ENCODE results near the gene LIN28B.

Gene LIN28B

GRCh38 chr6:105034470-105034869 lies 77.6 kb downstream of the LIN28B start:
- H3K36me3 ChIP-seq (ENCODE audit: control insufficient read depth in 1 of 2, insufficient read depth in 2 of 2, low read length in 2 of 2): peaks cover 0 to 2% of the 10 kb centered on the region in 2 experiments
- DNase-seq: no peak
- WGBS (ENCODE audit: extremely low coverage, insufficient coverage, insufficient read length): no CpG with 5 or more reads among the region's 1 CpG

GRCh38 chr6:105035299-105035698 lies 78.4 kb downstream of the LIN28B start:
- no peak overlapping the region for H3K27ac ChIP-seq (ENCODE audit: low read depth, low read length)
- no peak overlapping the region for H2BK5ac ChIP-seq (ENCODE audit: low read depth, low read length, poor library complexity)
- no peaks in the 10 kb centered on the region for H3K4me1 ChIP-seq (ENCODE audit: control insufficient read depth in 1 of 2, insufficient read depth in 2 of 2, low read length in 2 of 2)
- no peak for DNase-seq
- no peak overlapping the region for H2BK12ac ChIP-seq (ENCODE audit: low read length)
- no peak overlapping the region for H3K4me2 ChIP-seq (ENCODE audit: low read length)
- H3K18ac ChIP-seq (ENCODE audit: low read length): no peak overlapping the region
- no peak overlapping the region for H3K9ac ChIP-seq (ENCODE audit: low read length)
- H4K12ac ChIP-seq (ENCODE audit: low read depth, low read length): no peak overlapping the region
- H3K36me3 ChIP-seq (ENCODE audit: control insufficient read depth in 1 of 2, insufficient read depth in 2 of 2, low read length in 2 of 2): peaks cover 0 to 2% of the 10 kb centered on the region in 2 experiments
- no peaks in the 10 kb centered on the region for H3K79me2 ChIP-seq (ENCODE audit: control insufficient read depth, insufficient read depth, low read length, poor library complexity)
- no peak overlapping the region for H2AFZ ChIP-seq (ENCODE audit: insufficient read depth, low read length, poor library complexity)
- H3K9me3 ChIP-seq (ENCODE audit: insufficient read depth, low read depth, low read length): no peaks in the 10 kb centered on the region
- H3K79me1 ChIP-seq (ENCODE audit: low read length): no peaks in the 10 kb centered on the region
- no peak overlapping the region for H3K4me3 ChIP-seq (ENCODE audit: low read depth, low read length)
- no peak overlapping the region for H2BK120ac ChIP-seq (ENCODE audit: insufficient read depth, low read length, poor library complexity)
- H4K8ac ChIP-seq (ENCODE audit: low read depth, low read length): no peak overlapping the region
- no peak overlapping the region for H3K4ac ChIP-seq (ENCODE audit: low read depth, low read length)
- H4K91ac ChIP-seq (ENCODE audit: low read depth, low read length): no peak overlapping the region
- no peak overlapping the region for H3K14ac ChIP-seq (ENCODE audit: low read length)
- H3K27me3 ChIP-seq (ENCODE audit: insufficient read depth, low read length): no peaks in the 10 kb centered on the region
- H3K23ac ChIP-seq (ENCODE audit: low read length): no peak overlapping the region
- H2AK5ac ChIP-seq (ENCODE audit: low read length): no peak overlapping the region

More at GRCh38 chr6:105034470-105034869, 77.6 kb downstream of the LIN28B start:
- Histone ChIP-seq H2BK5ac (ENCODE audit: low read depth, low read length, poor library complexity) (no peak overlapping the region), H3K79me2 (ENCODE audit: control insufficient read depth, insufficient read depth, low read length, poor library complexity) (no peaks in the 10 kb centered on the region), H2BK120ac (ENCODE audit: insufficient read depth, low read length, poor library complexity) (no peak overlapping the region), H3K27ac (ENCODE audit: low read depth, low read length) (no peak overlapping the region), H4K12ac (ENCODE audit: low read depth, low read length) (no peak overlapping the region), H3K18ac (ENCODE audit: low read length) (no peak overlapping the region), H3K4me1 (ENCODE audit: control insufficient read depth in 1 of 2, insufficient read depth in 2 of 2, low read length in 2 of 2) (no peaks in the 10 kb centered on the region), H3K9ac (ENCODE audit: low read length) (no peak overlapping the region), H3K79me1 (ENCODE audit: low read length) (no peaks in the 10 kb centered on the region), H3K27me3 (ENCODE audit: insufficient read depth, low read length) (no peaks in the 10 kb centered on the region), H3K4me2 (ENCODE audit: low read length) (no peak overlapping the region), H2AK5ac (ENCODE audit: low read length) (no peak overlapping the region), H4K91ac (ENCODE audit: low read depth, low read length) (no peak overlapping the region), H3K9me3 (ENCODE audit: insufficient read depth, low read depth, low read length) (no peaks in the 10 kb centered on the region), H3K14ac (ENCODE audit: low read length) (no peak overlapping the region), H2AFZ (ENCODE audit: insufficient read depth, low read length, poor library complexity) (no peak overlapping the region), H3K4me3 (ENCODE audit: low read depth, low read length) (no peak overlapping the region), H3K23ac (ENCODE audit: low read length) (no peak overlapping the region), H4K8ac (ENCODE audit: low read depth, low read length) (no peak overlapping the region), H3K4ac (ENCODE audit: low read depth, low read length) (no peak overlapping the region), H2BK12ac (ENCODE audit: low read length) (no peak overlapping the region)

GRCh38 chr6:105036351-105036750 lies 79.4 kb downstream of the LIN28B start:
- Histone ChIP-seq H3K79me2 (ENCODE audit: control insufficient read depth, insufficient read depth, low read length, poor library complexity) (no peaks in the 10 kb centered on the region), H3K4ac (ENCODE audit: low read depth, low read length) (no peak overlapping the region), H2BK120ac (ENCODE audit: insufficient read depth, low read length, poor library complexity) (no peak overlapping the region), H4K8ac (ENCODE audit: low read depth, low read length) (no peak overlapping the region), H3K4me3 (ENCODE audit: low read depth, low read length) (no peak overlapping the region), H3K27me3 (ENCODE audit: insufficient read depth, low read length) (no peaks in the 10 kb centered on the region), H3K23ac (ENCODE audit: low read length) (no peak overlapping the region), H3K4me2 (ENCODE audit: low read length) (no peak overlapping the region), H2AFZ (ENCODE audit: insufficient read depth, low read length, poor library complexity) (no peak overlapping the region), H2BK12ac (ENCODE audit: low read length) (no peak overlapping the region), H2BK5ac (ENCODE audit: low read depth, low read length, poor library complexity) (no peak overlapping the region), H3K79me1 (ENCODE audit: low read length) (no peaks in the 10 kb centered on the region), H3K27ac (ENCODE audit: low read depth, low read length) (no peak overlapping the region), H2AK5ac (ENCODE audit: low read length) (no peak overlapping the region), H3K36me3 (ENCODE audit: control insufficient read depth in 1 of 2, insufficient read depth in 2 of 2, low read length in 2 of 2) (peaks cover 0 to 3% of the 10 kb centered on the region in 2 experiments), H3K18ac (ENCODE audit: low read length) (no peak overlapping the region), H3K4me1 (ENCODE audit: control insufficient read depth in 1 of 2, insufficient read depth in 2 of 2, low read length in 2 of 2) (no peaks in the 10 kb centered on the region), H3K9me3 (ENCODE audit: insufficient read depth, low read depth, low read length) (no peaks in the 10 kb centered on the region), H3K9ac (ENCODE audit: low read length) (no peak overlapping the region), H4K12ac (ENCODE audit: low read depth, low read length) (no peak overlapping the region), H4K91ac (ENCODE audit: low read depth, low read length) (no peak overlapping the region), H3K14ac (ENCODE audit: low read length) (no peak overlapping the region)
- DNase-seq: no peak
- WGBS (ENCODE audit: extremely low coverage, insufficient coverage, insufficient read length): no CpG with 5 or more reads among the region's 1 CpG

- Histone ChIP-seq H3K79me2 (ENCODE audit: control insufficient read depth, insufficient read depth, low read length, poor library complexity) (no peaks in the 10 kb centered on the region), H2BK120ac (ENCODE audit: insufficient read depth, low read length, poor library complexity) (no peak overlapping the region), H3K36me3 (ENCODE audit: control insufficient read depth in 1 of 2, insufficient read depth in 2 of 2, low read length in 2 of 2) (peaks cover 0 to 1% of the 10 kb centered on the region in 2 experiments), H3K4me2 (ENCODE audit: low read length) (no peak overlapping the region), H2BK5ac (ENCODE audit: low read depth, low read length, poor library complexity) (no peak overlapping the region), H3K9ac (ENCODE audit: low read length) (no peak overlapping the region), H3K23ac (ENCODE audit: low read length) (no peak overlapping the region), H3K9me3 (ENCODE audit: insufficient read depth, low read depth, low read length) (no peaks in the 10 kb centered on the region), H2BK12ac (ENCODE audit: low read length) (no peak overlapping the region), H2AK5ac (ENCODE audit: low read length) (no peak overlapping the region), H2AFZ (ENCODE audit: insufficient read depth, low read length, poor library complexity) (no peak overlapping the region), H4K12ac (ENCODE audit: low read depth, low read length) (no peak overlapping the region), H3K18ac (ENCODE audit: low read length) (no peak overlapping the region), H3K27ac (ENCODE audit: low read depth, low read length) (no peak overlapping the region), H4K8ac (ENCODE audit: low read depth, low read length) (no peak overlapping the region), H3K79me1 (ENCODE audit: low read length) (no peaks in the 10 kb centered on the region), H3K14ac (ENCODE audit: low read length) (no peak overlapping the region), H3K27me3 (ENCODE audit: insufficient read depth, low read length) (no peaks in the 10 kb centered on the region), H3K4ac (ENCODE audit: low read depth, low read length) (no peak overlapping the region), H3K4me1 (ENCODE audit: control insufficient read depth in 1 of 2, insufficient read depth in 2 of 2, low read length in 2 of 2) (no peaks in the 10 kb centered on the region), H3K4me3 (ENCODE audit: low read depth, low read length) (no peak overlapping the region), H4K91ac (ENCODE audit: low read depth, low read length) (no peak overlapping the region)
- no peak for DNase-seq
- WGBS (ENCODE audit: extremely low coverage, insufficient coverage, insufficient read length): no CpG with 5 or more reads among the region's 2 CpGs
These were observed 81.4 kb downstream of the LIN28B start for GRCh38 chr6:105038259-105038658.
